ENCODE measurements around the gene TBC1D5.
"Not testable (repeated sequence)": the region's sequence is repeated elsewhere in the genome, so short reads cannot be mapped to it uniquely, and the experiment has no call there.

The TBC1D5 gene

DNA sequence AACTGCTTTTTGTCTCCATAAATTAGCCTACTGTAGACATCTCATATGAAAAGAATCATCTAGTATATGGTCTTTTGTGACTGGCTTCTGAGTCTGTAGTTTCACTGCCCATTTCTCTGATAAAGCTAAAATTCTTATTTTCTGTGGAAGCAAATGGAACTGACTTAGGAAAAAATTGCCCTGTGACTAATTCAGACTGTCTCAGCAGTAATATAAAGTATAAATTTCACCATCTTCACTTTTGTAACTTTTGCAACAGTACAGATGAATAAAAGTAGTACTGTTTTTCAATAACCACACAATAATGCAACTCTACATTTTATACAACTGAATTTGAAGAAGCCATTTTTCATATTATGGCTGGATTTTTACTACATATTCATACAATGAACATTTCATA lies 104.1 kb downstream of the TBC1D5 start:
- no peak overlapping the region; the same call in 1 of the 2 replicates for H3K27ac ChIP-seq
- H3K4me3 ChIP-seq = no peak overlapping the region
- H3K9ac ChIP-seq (ENCODE audit: insufficient read length) = no peak overlapping the region
- no peaks in the 10 kb centered on the region for H3K36me3 ChIP-seq (ENCODE audit: insufficient read depth, low read length)
- DNase-seq (ENCODE audit: low read depth, low spot score) = no peak
- no peaks in the 10 kb centered on the region for H3K9me3 ChIP-seq (ENCODE audit: low read depth, low read length)
- TF ChIP-seq POLR2AphosphoS5 (IDR thresholded peaks at IDR 0.05; ENCODE audit: borderline replicate concordance, low read depth, low read length) (no peak), FOXP2 (optimal IDR thresholded peaks at IDR 0.05; ENCODE audit: control extremely low read depth, extremely low read length, insufficient read depth) (no peak), EZH2 (IDR thresholded peaks at IDR 0.05) (no peak)

DNA sequence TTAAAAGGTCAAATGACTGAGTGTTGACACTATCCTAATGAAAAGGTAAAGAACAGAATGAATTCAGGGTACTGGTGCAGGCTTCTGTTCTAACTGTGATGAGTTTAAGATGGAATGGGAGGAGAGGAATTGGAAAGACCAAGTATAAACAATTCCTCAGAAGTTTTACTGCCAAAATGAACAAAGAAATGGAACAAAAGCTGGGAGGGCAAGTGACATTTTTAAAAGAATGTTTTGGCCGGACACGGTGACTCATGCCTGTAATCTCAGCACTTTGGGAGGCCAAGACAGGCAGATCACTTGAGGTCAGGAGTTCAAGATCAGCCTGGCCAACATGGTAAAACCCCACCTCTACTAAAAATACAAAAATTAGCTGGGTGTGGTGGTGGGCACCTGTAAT lies 106.8 kb downstream of the TBC1D5 start:
- H3K27ac ChIP-seq; H3K4me3 ChIP-seq; H3K9ac ChIP-seq (ENCODE audit: insufficient read length); DNase-seq (ENCODE audit: low read depth, low spot score); H3K36me3 ChIP-seq (ENCODE audit: insufficient read depth, low read length); H3K9me3 ChIP-seq (ENCODE audit: low read depth, low read length): not testable (repeated sequence)

DNA sequence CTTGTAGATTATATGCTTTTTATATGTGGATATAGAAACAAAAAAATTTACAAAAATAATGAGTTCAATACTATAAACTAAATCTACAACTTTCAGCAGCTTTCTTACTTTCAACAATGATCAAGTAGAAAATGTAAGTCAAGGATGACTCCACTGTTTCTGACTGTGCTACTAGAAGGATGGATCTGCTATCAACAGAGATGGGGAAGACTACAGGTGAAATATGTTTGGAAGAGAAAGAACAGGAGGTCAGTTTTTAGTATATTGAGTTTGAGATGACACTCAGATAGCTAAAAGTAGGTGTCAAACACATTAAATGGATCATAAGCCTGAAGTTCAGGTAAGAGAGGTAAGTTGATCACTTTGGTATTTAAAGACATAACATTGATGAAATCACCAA lies 107.5 kb downstream of the TBC1D5 start:
- Histone ChIP-seq H3K9me3 (ENCODE audit: low read depth, low read length) (no peaks in the 10 kb centered on the region), H3K4me3 (no peak overlapping the region), H3K9ac (ENCODE audit: insufficient read length) (no peak overlapping the region), H3K27ac (no peak overlapping the region), H3K36me3 (ENCODE audit: insufficient read depth, low read length) (no peaks in the 10 kb centered on the region)
- TF ChIP-seq EZH2 (IDR thresholded peaks at IDR 0.05) (no peak), FOXP2 (optimal IDR thresholded peaks at IDR 0.05; ENCODE audit: control extremely low read depth, extremely low read length, insufficient read depth) (no peak)
- no peak for DNase-seq (ENCODE audit: low read depth, low spot score)

DNA sequence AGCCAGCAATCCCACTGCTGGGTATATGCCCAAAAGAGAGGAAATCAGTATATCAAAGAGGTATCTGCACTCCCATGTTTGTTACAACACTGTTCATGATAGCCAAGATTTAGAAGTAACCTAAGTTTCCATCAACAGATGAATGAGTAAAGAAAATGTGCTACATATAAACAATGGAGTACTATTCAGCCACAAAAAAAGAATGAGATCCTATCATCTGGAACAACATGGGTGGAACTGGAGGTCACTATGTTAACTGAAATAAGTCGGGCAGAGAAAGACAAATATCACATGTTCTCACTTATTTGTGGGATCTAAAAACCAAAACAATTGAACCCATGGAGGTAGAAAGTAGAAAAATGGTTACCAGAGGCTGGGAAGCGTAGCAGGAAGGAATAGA lies 108.2 kb downstream of the TBC1D5 start:
- DNase-seq (ENCODE audit: low read depth, low spot score) = no peak
- no peaks in the 10 kb centered on the region for H3K9me3 ChIP-seq (ENCODE audit: low read depth, low read length)
- no peak overlapping the region for H3K9ac ChIP-seq (ENCODE audit: insufficient read length)
- TF ChIP-seq FOXP2 (optimal IDR thresholded peaks at IDR 0.05; ENCODE audit: control extremely low read depth, extremely low read length, insufficient read depth) (no peak), EZH2 (IDR thresholded peaks at IDR 0.05) (no peak), POLR2AphosphoS5 (IDR thresholded peaks at IDR 0.05; ENCODE audit: borderline replicate concordance, low read depth, low read length) (no peak)
- no peaks in the 10 kb centered on the region for H3K36me3 ChIP-seq (ENCODE audit: insufficient read depth, low read length)
- no peak overlapping the region for H3K27ac ChIP-seq
- H3K4me3 ChIP-seq = no peak overlapping the region

DNA sequence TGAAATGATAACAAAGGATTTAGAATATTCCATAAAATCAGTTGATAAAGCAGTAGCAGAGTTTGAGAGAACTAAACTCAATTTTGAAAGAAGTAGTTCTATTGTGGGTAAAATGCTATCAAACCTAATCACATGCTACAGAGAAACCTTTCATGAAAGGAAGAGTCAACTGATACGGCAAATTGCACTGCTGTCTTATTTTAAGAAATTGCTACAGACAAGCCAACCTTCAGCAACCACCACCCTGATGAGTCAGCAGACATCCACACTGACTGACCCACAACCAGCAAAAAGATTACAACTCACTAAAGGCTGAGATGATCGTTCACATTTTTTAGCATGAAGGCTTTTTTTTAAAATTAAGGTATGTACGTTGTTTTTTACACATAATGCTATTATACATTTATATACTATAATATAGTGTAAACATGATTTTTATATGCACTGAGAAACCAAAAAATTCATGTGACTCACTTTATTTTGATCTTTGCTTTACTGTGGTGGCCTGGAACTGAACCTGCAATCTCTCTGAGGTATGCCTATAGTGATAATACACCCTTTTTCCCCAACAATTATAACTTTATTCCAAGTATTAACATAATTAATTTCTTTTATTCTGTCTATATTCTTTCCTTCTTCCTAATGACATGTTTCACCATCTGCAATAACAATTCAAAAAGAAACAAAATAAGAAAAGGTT lies 109.9 kb downstream of the TBC1D5 start:
- no peak for DNase-seq (ENCODE audit: low read depth, low spot score)
- TF ChIP-seq EZH2 (IDR thresholded peaks at IDR 0.05) = no peak
- no peak for TF ChIP-seq FOXP2 (optimal IDR thresholded peaks at IDR 0.05; ENCODE audit: control extremely low read depth, extremely low read length, insufficient read depth)
- TF ChIP-seq POLR2AphosphoS5 (IDR thresholded peaks at IDR 0.05; ENCODE audit: borderline replicate concordance, low read depth, low read length) = no peak
- Histone ChIP-seq H3K4me3 (no peak overlapping the region), H3K9me3 (ENCODE audit: low read depth, low read length) (no peaks in the 10 kb centered on the region), H3K9ac (ENCODE audit: insufficient read length) (no peak overlapping the region), H3K27ac (no peak overlapping the region), H3K36me3 (ENCODE audit: insufficient read depth, low read length) (no peaks in the 10 kb centered on the region)

DNA sequence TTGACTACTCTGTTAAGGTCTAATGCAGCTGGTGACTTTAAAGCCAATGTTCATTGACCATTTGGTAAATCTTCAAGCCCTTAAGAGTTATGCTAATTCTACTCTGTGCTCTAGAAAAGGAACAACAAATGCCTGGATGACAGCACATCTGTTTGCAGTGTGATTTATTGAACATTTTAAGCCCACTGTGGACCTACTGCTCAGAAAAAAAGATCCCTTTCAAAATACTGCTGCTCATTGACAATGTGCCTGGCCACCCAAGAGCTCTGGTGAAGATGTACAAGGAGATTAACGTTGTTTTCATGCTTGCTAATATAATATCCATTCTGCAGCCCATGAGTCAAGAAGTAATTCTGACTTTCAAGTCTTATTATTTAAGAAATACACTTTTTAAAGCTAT lies 110.8 kb downstream of the TBC1D5 start:
- no peak for TF ChIP-seq POLR2AphosphoS5 (IDR thresholded peaks at IDR 0.05; ENCODE audit: borderline replicate concordance, low read depth, low read length)
- TF ChIP-seq FOXP2 (optimal IDR thresholded peaks at IDR 0.05; ENCODE audit: control extremely low read depth, extremely low read length, insufficient read depth) = no peak
- TF ChIP-seq EZH2 (IDR thresholded peaks at IDR 0.05) = no peak
- DNase-seq (ENCODE audit: low read depth, low spot score) = no peak
- H3K27ac ChIP-seq = no peak overlapping the region

DNA sequence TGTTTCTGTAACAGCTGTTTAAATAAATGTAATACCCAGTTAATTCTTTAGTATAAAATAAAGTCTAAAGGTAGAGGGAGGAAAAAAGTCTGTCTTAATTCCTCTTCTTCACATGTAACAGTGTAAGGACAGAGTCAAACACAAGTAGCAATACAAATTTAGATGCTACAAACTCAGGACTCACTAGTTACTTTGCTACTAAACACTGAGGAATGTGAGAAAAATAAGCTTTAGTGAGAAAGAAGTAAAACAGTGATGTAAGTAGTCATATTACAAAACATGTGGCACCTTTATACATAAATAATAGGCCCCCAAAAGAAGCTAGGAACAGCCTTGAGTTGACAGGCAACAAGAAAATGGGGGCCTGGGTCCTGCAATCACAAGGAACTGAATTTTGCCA lies 113.0 kb downstream of the TBC1D5 start:
- TF ChIP-seq POLR2AphosphoS5 (IDR thresholded peaks at IDR 0.05; ENCODE audit: borderline replicate concordance, low read depth, low read length) (no peak), FOXP2 (optimal IDR thresholded peaks at IDR 0.05; ENCODE audit: control extremely low read depth, extremely low read length, insufficient read depth) (no peak), EZH2 (IDR thresholded peaks at IDR 0.05) (no peak)
- DNase-seq (ENCODE audit: low read depth, low spot score) = no peak
- Histone ChIP-seq H3K27ac (no peak overlapping the region), H3K36me3 (ENCODE audit: insufficient read depth, low read length) (no peaks in the 10 kb centered on the region), H3K9ac (ENCODE audit: insufficient read length) (no peak overlapping the region), H3K4me3 (no peak overlapping the region), H3K9me3 (ENCODE audit: low read depth, low read length) (no peaks in the 10 kb centered on the region)

More for the DNA sequence above, 110.8 kb downstream of the TBC1D5 start:
- no peak overlapping the region for H3K4me3 ChIP-seq
- H3K9me3 ChIP-seq (ENCODE audit: low read depth, low read length) = no peaks in the 10 kb centered on the region
- no peaks in the 10 kb centered on the region for H3K36me3 ChIP-seq (ENCODE audit: insufficient read depth, low read length)
- H3K9ac ChIP-seq (ENCODE audit: insufficient read length) = no peak overlapping the region

DNA sequence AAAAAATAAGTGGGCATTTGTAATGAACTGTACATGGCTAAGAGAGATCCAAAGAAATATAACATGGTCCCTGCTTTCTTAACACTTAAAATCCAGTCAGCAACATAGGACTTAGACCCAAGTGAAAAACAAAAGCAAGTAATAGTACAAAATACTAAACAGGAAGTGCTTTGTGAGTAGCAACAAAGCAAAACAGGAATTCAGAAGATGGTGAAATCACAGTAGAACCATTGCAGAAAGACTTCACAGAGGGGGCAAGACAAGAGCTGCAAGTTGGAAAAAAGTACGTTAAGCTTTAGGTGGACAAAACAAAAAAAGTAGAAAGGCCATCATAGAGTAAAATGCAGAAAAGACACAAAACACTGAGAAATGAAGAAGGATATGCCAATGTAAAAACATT lies 116.0 kb downstream of the TBC1D5 start:
- no peak overlapping the region for H3K27ac ChIP-seq
- H3K36me3 ChIP-seq (ENCODE audit: insufficient read depth, low read length) = no peaks in the 10 kb centered on the region
- no peak for TF ChIP-seq FOXP2 (optimal IDR thresholded peaks at IDR 0.05; ENCODE audit: control extremely low read depth, extremely low read length, insufficient read depth)
- TF ChIP-seq EZH2 (IDR thresholded peaks at IDR 0.05) = no peak
- TF ChIP-seq POLR2AphosphoS5 (IDR thresholded peaks at IDR 0.05; ENCODE audit: borderline replicate concordance, low read depth, low read length) = no peak
- H3K9ac ChIP-seq (ENCODE audit: insufficient read length) = no peak overlapping the region
- DNase-seq (ENCODE audit: low read depth, low spot score) = no peak
- H3K4me3 ChIP-seq = no peak overlapping the region
- H3K9me3 ChIP-seq (ENCODE audit: low read depth, low read length) = no peaks in the 10 kb centered on the region

DNA sequence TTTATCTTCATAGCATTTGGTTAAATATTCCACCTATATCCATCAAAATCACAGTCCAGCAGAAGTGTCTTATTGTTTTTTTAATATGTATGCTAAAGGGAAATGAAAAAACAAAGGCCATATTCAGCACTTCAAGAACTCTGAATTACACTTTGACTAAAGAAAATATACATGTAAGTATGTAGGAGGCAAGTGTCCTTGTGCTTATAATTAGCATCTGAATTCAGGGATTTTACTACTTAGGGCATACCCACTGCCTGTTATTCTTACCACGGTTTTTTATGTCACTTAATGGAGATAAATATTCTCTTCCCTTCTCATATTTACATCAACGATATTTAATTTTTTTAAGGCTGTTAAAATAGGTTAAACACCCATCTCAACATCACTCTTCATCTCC lies 117.3 kb downstream of the TBC1D5 start:
- no peak overlapping the region for H3K27ac ChIP-seq
- DNase-seq (ENCODE audit: low read depth, low spot score) = no peak
- H3K4me3 ChIP-seq = no peak overlapping the region
- TF ChIP-seq EZH2 (IDR thresholded peaks at IDR 0.05) (no peak), FOXP2 (optimal IDR thresholded peaks at IDR 0.05; ENCODE audit: control extremely low read depth, extremely low read length, insufficient read depth) (no peak), POLR2AphosphoS5 (IDR thresholded peaks at IDR 0.05; ENCODE audit: borderline replicate concordance, low read depth, low read length) (no peak)
- H3K9ac ChIP-seq (ENCODE audit: insufficient read length) = no peak overlapping the region
- no peaks in the 10 kb centered on the region for H3K36me3 ChIP-seq (ENCODE audit: insufficient read depth, low read length)
- H3K9me3 ChIP-seq (ENCODE audit: low read depth, low read length) = no peaks in the 10 kb centered on the region
